ENCODE results near the gene CNP.

The CNP gene

DNA sequence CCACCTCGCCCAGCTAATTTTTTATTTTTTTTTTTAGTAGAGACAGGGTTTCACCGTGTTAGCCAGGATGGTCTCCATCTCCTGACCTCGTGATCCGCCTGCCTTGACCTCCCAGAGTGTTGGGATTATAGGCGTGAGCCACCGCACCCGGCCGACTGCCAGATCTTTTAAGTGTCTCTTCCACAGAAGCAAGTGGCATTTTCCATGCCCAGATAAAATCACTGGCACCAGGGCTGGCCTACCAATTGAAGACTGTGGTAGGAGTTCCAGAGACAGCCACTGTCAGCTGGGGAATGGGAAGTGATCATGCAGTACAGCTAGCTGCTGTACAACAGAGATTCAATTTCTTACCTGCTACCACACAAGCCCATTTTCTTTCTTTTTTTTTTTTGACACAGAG, 17.9 kb downstream of the CNP start:
- no peak overlapping the region for H3K4me3 ChIP-seq (ENCODE audit: low read depth, low read length)
- TF ChIP-seq, protein P1, sequence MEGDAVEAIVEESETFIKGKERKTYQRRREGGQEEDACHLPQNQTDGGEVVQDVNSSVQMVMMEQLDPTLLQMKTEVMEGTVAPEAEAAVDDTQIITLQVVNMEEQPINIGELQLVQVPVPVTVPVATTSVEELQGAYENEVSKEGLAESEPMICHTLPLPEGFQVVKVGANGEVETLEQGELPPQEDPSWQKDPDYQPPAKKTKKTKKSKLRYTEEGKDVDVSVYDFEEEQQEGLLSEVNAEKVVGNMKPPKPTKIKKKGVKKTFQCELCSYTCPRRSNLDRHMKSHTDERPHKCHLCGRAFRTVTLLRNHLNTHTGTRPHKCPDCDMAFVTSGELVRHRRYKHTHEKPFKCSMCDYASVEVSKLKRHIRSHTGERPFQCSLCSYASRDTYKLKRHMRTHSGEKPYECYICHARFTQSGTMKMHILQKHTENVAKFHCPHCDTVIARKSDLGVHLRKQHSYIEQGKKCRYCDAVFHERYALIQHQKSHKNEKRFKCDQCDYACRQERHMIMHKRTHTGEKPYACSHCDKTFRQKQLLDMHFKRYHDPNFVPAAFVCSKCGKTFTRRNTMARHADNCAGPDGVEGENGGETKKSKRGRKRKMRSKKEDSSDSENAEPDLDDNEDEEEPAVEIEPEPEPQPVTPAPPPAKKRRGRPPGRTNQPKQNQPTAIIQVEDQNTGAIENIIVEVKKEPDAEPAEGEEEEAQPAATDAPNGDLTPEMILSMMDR (IDR thresholded peaks at IDR 0.05; ENCODE audit: low read depth, low read length, missing control alignments), result no peak
- no peak for DNase-seq (ENCODE audit: low read depth)

DNA sequence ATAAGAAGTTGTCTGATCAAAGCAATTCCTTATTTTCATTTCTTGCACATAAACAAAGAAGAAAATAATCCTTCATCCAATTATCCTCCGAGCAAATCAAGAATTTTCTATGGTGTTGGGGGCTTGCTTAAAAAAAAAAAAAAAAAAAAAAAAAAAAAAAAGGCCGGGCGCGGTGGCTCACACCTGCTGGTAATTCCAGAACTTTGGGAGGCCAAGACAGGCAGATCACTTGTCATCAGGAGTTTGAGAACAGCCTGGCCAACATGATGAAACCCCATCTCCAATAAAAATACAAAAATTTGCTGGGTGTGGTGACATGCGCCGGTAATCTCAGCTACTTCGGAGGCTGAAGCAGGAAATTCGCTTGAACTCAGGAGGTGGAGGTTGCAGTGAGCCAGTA, 19.3 kb downstream of the CNP start:
- H3K4me3 ChIP-seq (ENCODE audit: low read depth, low read length), result no peak overlapping the region
- TF ChIP-seq, protein P1 (IDR thresholded peaks at IDR 0.05; ENCODE audit: low read depth, low read length, missing control alignments), result no peak
- no peak for DNase-seq (ENCODE audit: low read depth)

DNA sequence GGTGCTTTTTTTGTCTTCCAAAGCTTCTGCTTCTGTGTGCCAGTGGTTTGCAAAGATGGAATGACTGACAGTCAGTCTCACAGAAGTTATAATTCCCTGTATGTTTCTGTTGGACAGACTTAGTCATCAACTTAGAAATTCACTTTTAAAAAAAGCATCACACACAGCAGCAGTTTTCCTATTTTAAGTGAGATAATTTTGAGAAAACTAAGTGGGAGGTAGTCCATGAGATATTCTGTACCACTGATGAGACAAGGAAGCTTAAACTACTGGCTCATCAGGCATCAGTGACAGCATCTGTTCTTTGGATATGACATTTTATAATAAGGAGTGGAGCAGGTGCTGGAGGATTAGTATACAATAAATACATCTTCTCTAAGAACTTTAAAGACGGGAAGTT, 20.0 kb downstream of the CNP start:
- H3K4me3 ChIP-seq (ENCODE audit: low read depth, low read length), result no peak overlapping the region
- DNase-seq (ENCODE audit: low read depth), result no peak
- TF ChIP-seq, protein P1 (IDR thresholded peaks at IDR 0.05; ENCODE audit: low read depth, low read length, missing control alignments), result no peak

DNA sequence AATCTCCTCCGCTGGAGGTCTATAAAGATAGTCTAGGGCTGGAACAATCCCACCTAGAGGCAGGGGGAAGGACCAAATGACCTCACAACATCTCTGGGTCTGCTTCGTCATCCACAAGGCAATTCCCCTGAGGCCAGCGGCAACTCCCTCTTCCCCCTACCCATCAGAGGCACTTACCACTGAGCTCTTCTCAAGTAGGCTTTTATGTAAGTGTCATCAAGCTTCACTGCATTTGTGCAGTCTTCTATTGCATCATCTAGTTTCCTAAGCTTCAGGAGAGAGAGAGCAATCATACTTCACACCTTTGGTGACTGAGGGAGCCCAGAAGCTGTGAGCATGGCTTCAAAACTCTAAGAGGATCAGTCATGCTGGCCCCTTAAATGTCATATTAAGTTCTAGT, 21.0 kb downstream of the CNP start:
- TF ChIP-seq, protein P1 (IDR thresholded peaks at IDR 0.05; ENCODE audit: low read depth, low read length, missing control alignments), result no peak
- DNase-seq (ENCODE audit: low read depth), result no peak
- H3K4me3 ChIP-seq (ENCODE audit: low read depth, low read length), result no peak overlapping the region

DNA sequence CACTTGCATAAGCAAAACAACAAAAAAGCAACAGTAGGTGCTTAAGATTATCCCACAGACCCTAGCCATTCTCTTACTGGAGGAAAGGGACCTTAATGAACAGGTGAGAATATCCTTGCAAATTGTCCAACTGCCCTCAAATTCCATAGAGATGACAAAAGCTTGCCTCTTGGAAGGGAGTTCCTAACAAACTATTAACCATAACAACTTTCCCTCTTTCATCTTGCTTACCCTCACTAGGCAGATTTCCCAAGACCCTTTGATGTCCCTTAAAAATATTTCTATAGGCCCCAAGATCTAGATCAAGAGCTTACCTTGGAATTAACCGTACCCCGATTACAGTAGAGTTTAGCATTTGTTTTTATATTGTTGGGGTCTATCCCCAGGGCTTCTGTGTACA, 21.8 kb downstream of the CNP start:
- no peak for DNase-seq (ENCODE audit: low read depth)
- H3K4me3 ChIP-seq (ENCODE audit: low read depth, low read length), result no peak overlapping the region
- TF ChIP-seq, protein P1 (IDR thresholded peaks at IDR 0.05; ENCODE audit: low read depth, low read length, missing control alignments), result no peak

DNA sequence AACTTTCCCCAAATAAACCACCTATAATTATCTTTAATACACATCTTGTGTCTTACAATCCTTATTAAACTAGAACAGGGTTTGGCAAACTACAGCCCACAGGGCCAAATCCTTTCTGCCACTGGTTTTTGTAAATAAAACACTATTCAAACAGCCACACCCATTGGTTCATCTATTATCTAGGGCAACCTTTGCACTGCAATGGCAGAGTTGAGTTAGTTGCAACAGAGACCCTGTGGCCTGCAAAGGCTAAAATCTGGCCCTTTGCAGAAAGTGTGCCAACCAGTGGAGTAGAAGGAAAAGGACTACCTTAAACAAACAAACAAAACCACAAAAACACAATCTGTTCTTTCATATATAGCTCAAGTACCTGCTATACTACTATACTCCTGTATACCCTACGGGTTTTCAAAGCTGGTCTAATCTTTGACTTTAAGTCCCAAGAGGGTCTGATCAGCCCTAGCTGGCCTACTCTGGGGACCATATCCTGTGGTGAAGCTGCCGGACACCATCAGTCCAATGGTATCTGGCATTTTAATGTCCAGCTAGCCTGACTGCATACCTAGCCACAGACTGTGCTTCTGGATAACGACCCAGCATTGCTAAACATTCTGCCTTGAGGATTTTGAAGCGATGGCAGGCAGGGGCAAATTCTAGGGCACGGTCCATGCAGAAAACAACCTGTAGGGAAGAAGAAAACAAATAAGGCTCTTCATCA, 23.3 kb downstream of the CNP start:
- TF ChIP-seq, protein P1 (IDR thresholded peaks at IDR 0.05; ENCODE audit: low read depth, low read length, missing control alignments), result no peak
- no peak overlapping the region for H3K4me3 ChIP-seq (ENCODE audit: low read depth, low read length)
- DNase-seq (ENCODE audit: low read depth), result no peak

DNA sequence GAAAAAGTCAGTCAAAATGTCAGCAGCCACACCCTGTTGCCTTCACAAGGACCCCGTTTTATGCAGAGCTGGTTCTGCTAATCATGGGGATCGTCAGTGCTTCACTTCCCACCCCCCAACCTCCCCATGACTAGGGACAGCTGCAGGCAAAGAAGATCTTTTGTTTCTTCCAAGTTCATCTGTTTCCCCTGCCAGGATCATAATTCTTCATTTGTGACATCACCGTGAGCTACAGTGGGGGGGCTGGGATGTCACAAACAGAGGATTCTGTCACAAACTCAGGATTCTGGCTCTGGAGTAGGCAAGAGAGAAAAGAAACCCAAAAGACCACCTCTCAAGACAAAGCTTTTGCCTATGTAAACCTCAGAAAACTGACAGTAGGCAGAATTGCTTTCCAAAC, 26.0 kb downstream of the CNP start:
- no peak overlapping the region for H3K4me3 ChIP-seq (ENCODE audit: low read depth, low read length)
- DNase-seq (ENCODE audit: low read depth), result no peak
- TF ChIP-seq, protein P1 (IDR thresholded peaks at IDR 0.05; ENCODE audit: low read depth, low read length, missing control alignments), result no peak
